Endothelial cell of umbilical vein (primary cell): ENCODE measurements around the gene ARID1B. TPM values are rescaled to one million over a fixed set of nuclear protein-coding genes. Genes with fewer than 3 reads are reported as not detected.

Experiments used
- BruUV-seq: library from RNA; stranded (reverse); fragments of 400-500 nt; replicated peaks from 2 replicates; lab custom pipeline; 2021; lab: Mats Ljungman, UMichigan
- CTCF ChIA-PET: fragments of 300-600, 350-600 bp; sonication (Branson Sonifier 250); formaldehyde crosslinking; loops from one replicate; lab custom pipeline; 2021; ENCODE audit warnings: antibody characterized with exemption, inconsistent platforms; lab: Charles Lee
- POLR2A ChIA-PET: fragments of 300-600, 350-600 bp; sonication (Branson Sonifier 250); formaldehyde crosslinking; loops from one replicate; lab custom pipeline; 2021; ENCODE audit warnings: antibody characterized with exemption, inconsistent platforms; lab: Charles Lee
- DNase-seq: peaks from one replicate; pipeline ENCODE4 v3.0.0-alpha.2; 2011; ENCODE audit warnings: low read depth, low spot score
- FAIRE-seq: peaks from 2 replicates; lab custom pipeline; 2011; peaks lifted over from hg19 to GRCh38; lab: Jason Lieb, UNC
- H2AFZ ChIP-seq: 2 replicates; pipeline ENCODE4 v1.6.0; 2012; ENCODE audit warnings: low read depth, low read length, control low read depth, inconsistent platforms
- H3K27ac ChIP-seq: 2 replicates; pipeline ENCODE4 v1.5.1; 2011; ENCODE audit warnings: low read depth, mild to moderate bottlenecking, control low read depth, low read length, moderate library complexity; ENCODE audit not compliant: insufficient read depth
- H3K27me3 ChIP-seq, 2 experiments: 2 replicates each; pipeline versions ENCODE4 v1.6.0 to v1.6.1; 2011; ENCODE audit warnings: low read length in 2 of 2, mixed read lengths in 1 of 2; ENCODE audit not compliant: control insufficient read depth in 2 of 2, insufficient read depth in 2 of 2
- H3K36me3 ChIP-seq, 2 experiments: 2 replicates in 1 of 2; 3 replicates in 1 of 2; pipeline ENCODE4 v1.5.1; 2011; ENCODE audit warnings: low read length in 2 of 2, mild to moderate bottlenecking in 1 of 2, moderate library complexity in 1 of 2; ENCODE audit not compliant: control insufficient read depth in 2 of 2, insufficient read depth in 2 of 2; ENCODE audit errors: extremely low read depth in 1 of 2
- H3K4me1 ChIP-seq: 3 replicates; pipeline ENCODE4 v1.5.1; 2011; ENCODE audit warnings: mild to moderate bottlenecking, low read length; ENCODE audit not compliant: control insufficient read depth, insufficient read depth; ENCODE audit errors: extremely low read depth
- H3K4me2 ChIP-seq: 2 replicates; pipeline ENCODE4 v1.6.1; 2011; ENCODE audit warnings: low read length, control low read depth, mixed read lengths; ENCODE audit not compliant: insufficient read depth
- H3K4me3 ChIP-seq, 3 experiments: fragments of 200-600 bp in 1 of 3; sonication (generic), shearing (Covaris generic) in 1 of 3; replicated peaks in 1 of 3; 2 replicates each; pipeline ENCODE4 v1.5.1; 2011 to 2016; ENCODE audit warnings: control low read depth in 3 of 3, low read length in 3 of 3, mild to moderate bottlenecking in 2 of 3, inconsistent platforms in 1 of 3, low read depth in 1 of 3, moderate library complexity in 1 of 3; ENCODE audit not compliant: insufficient read depth in 1 of 3
- H3K79me2 ChIP-seq: 2 replicates; pipeline ENCODE4 v1.6.0; 2012; ENCODE audit warnings: low read length, inconsistent platforms; ENCODE audit not compliant: control insufficient read depth, insufficient read depth
- H3K9ac ChIP-seq: replicated peaks from 2 replicates; pipeline ENCODE3; 2011; ENCODE audit warnings: low read length, control low read depth; ENCODE audit not compliant: insufficient read depth; ENCODE audit errors: extremely low read depth
- H3K9me1 ChIP-seq: replicated peaks from 3 replicates; pipeline ENCODE4 v1.6.0; 2011; ENCODE audit warnings: mild to moderate bottlenecking, low read length; ENCODE audit not compliant: control insufficient read depth, insufficient read depth; ENCODE audit errors: extremely low read depth
- H3K9me3 ChIP-seq: replicated peaks from 2 replicates; pipeline ENCODE4 v1.5.1; 2012; ENCODE audit warnings: low read length, inconsistent platforms; ENCODE audit not compliant: control insufficient read depth, insufficient read depth
- H4K20me1 ChIP-seq: replicated peaks from 2 replicates; pipeline ENCODE3; 2011; ENCODE audit warnings: mild to moderate bottlenecking, low read length; ENCODE audit not compliant: control insufficient read depth, insufficient read depth; ENCODE audit errors: extremely low read depth
- CTCF ChIP-seq, 2 donors: IDR thresholded peaks; 1 replicate in 1 of 2; 2 replicates in 1 of 2; pipeline ENCODE4 v1.5.1; 2011; ENCODE audit warnings: low read length in 2 of 2, mild to moderate bottlenecking in 2 of 2, moderate library complexity in 2 of 2, control low read depth in 1 of 2, inconsistent platforms in 1 of 2, low read depth in 1 of 2; ENCODE audit not compliant: insufficient read depth in 1 of 2; ENCODE audit errors: extremely low read depth in 1 of 2
- EZH2 ChIP-seq: IDR thresholded peaks from 2 replicates; pipeline ENCODE4 v1.6.1; 2012; ENCODE audit warnings: borderline replicate concordance, low read depth, mild to moderate bottlenecking, moderate library complexity, low read length, inconsistent platforms; ENCODE audit not compliant: severe bottlenecking
- FOS ChIP-seq: IDR thresholded peaks from 2 replicates; pipeline ENCODE4 v1.6.1; 2011; ENCODE audit warnings: mild to moderate bottlenecking, low read length, moderate library complexity, borderline replicate concordance; ENCODE audit not compliant: insufficient read depth
- GATA2 ChIP-seq: IDR thresholded peaks from 2 replicates; pipeline ENCODE4 v1.7.0; 2011; ENCODE audit warnings: low read depth, mild to moderate bottlenecking, moderate library complexity, mixed read lengths, low read length; ENCODE audit not compliant: insufficient read length, insufficient read depth
- JUN ChIP-seq: IDR thresholded peaks from 2 replicates; pipeline ENCODE4 v1.6.1; 2011; ENCODE audit warnings: borderline replicate concordance, low read depth; ENCODE audit not compliant: insufficient read length, insufficient read depth
- MAX ChIP-seq: IDR thresholded peaks from 2 replicates; pipeline ENCODE4 v1.6.1; 2011; ENCODE audit not compliant: insufficient read depth, insufficient read length
- MYC ChIP-seq: IDR thresholded peaks from one replicate; pipeline ENCODE4 v1.6.1; 2011; ENCODE audit warnings: mild to moderate bottlenecking, low read depth, low read length
- POLR2A ChIP-seq: IDR thresholded peaks from 2 replicates; pipeline ENCODE4 v1.6.1; 2012; ENCODE audit warnings: low read depth, mild to moderate bottlenecking, control low read depth, low read length
- POLR2AphosphoS5 ChIP-seq: IDR thresholded peaks from 2 replicates; pipeline ENCODE4 v1.6.1; 2012; ENCODE audit warnings: low read depth, mild to moderate bottlenecking, control low read depth, low read length, moderate library complexity; ENCODE audit not compliant: insufficient read depth
- dilution Hi-C: fragments of 300-500 bp; cut with MboI; formaldehyde crosslinking; loops from one replicate; pipeline ENCODE4 v1.15.0; 2019; ENCODE audit warnings: low sequenced_read_pairs; ENCODE audit not compliant: extremely low pct_ligation_motif_present
- intact Hi-C: fragments of 100-400 bp; cut with micrococcal nuclease; formaldehyde crosslinking; loops from one replicate; pipeline ENCODE4 v1.10.0; 2022
- polyA plus RNA-seq, 4 experiments: library from polyadenylated mRNA; depleted of rRNA in 3 of 4; stranded (reverse) in 3 of 4; unstranded in 1 of 4; fragments of >200 nt; gene quantifications; 2 replicates each; pipeline versions ENCODE4 v1.2.1 to v1.2.3, GENCODE V29; 2011 to 2012; ENCODE audit warnings: missing spikeins in 1 of 4
- total RNA-seq: library from RNA; stranded (reverse); gene quantifications from 2 replicates; pipeline ENCODE4 v1.2.3, GENCODE V29; 2021

ARID1B gene
- total and polyA plus RNA-seq, 2 donors (not counting 3 experiments of a cell fraction or from before 2014, with no cell fraction given) = 21.8 to 89.5 TPM

- ChIA-PET POLR2A (no interaction called here), CTCF (no interaction called here)
- no peak for FAIRE-seq
- peaks cover 7% of the 10 kb centered on the region for H3K4me1 ChIP-seq
- BruUV-seq = no TSS peak
- dilution Hi-C loops = no loop called here
- peaks cover 96% of the 10 kb centered on the region for H3K79me2 ChIP-seq
- H3K27ac ChIP-seq = no peak overlapping the region
- no peaks in the 10 kb centered on the region for H3K36me3 ChIP-seq
- H3K9ac ChIP-seq = no peak overlapping the region
- H3K27me3 ChIP-seq = no peaks in the 10 kb centered on the region
- H2AFZ ChIP-seq = no peak overlapping the region
- H3K9me3 ChIP-seq = no peaks in the 10 kb centered on the region
- H4K20me1 ChIP-seq = peaks cover 6% of the 10 kb centered on the region
- H3K9me1 ChIP-seq = no peaks in the 10 kb centered on the region
- intact Hi-C loops = no loop called here
- no peak overlapping the region for H3K4me3 ChIP-seq
- no peak overlapping the region for H3K4me2 ChIP-seq
- no peak for DNase-seq
- TF ChIP-seq CTCF (IDR thresholded peaks at IDR 0.05; ENCODE audit: extremely low read depth in 1 of 2, insufficient read depth in 1 of 2, low read depth in 1 of 2, low read length in 2 of 2) (no peak), EZH2 (no peak), JUN (no peak), MYC (no peak), POLR2AphosphoS5 (no peak), MAX (no peak), GATA2 (no peak), POLR2A (no peak), FOS (no peak)
Measured at GRCh38 chr6:156793200-156793599, 16.0 kb downstream of the ARID1B start.
